HEK293T (cell line): Measurements from ENCODE around the gene KRT13.

Source experiments
- CTCF ChIA-PET: fragments of 350-600 bp; formaldehyde crosslinking; extraction: SDS; loops from one replicate; lab custom pipeline; 2021; ENCODE audit warnings: antibody characterized with exemption, inconsistent platforms; lab: Yijun Ruan, JAX
- POLR2A ChIA-PET: fragments of 350-600 bp; formaldehyde crosslinking; extraction: SDS; loops from one replicate; lab custom pipeline; 2020; ENCODE audit warnings: antibody characterized with exemption, inconsistent platforms; lab: Yijun Ruan, JAX
- DNase-seq: peaks from one replicate; pipeline ENCODE4 v3.0.0; 2012; ENCODE audit warnings: mixed read lengths; ENCODE audit errors: extremely low spot score
- ARNT ChIP-seq: fragments of 450-650 bp; IDR thresholded peaks from 2 replicates; pipeline ENCODE4 v1.6.1; 2017; ENCODE audit warnings: mild to moderate bottlenecking
- BHLHE40 ChIP-seq: fragments of 450-650 bp; IDR thresholded peaks from 2 replicates; pipeline ENCODE4 v1.6.1; 2016; ENCODE audit warnings: mild to moderate bottlenecking, moderate library complexity, borderline replicate concordance
- CTBP1 ChIP-seq: fragments of 450-650 bp; IDR thresholded peaks from 2 replicates; pipeline ENCODE4 v1.6.1; 2016; ENCODE audit warnings: borderline replicate concordance
- ELF4 ChIP-seq: fragments of 450-650 bp; IDR thresholded peaks from 2 replicates; pipeline ENCODE4 v1.6.1; 2017; ENCODE audit warnings: antibody characterized with exemption
- FOXA1 ChIP-seq: fragments of 450-650 bp; IDR thresholded peaks from 2 replicates; pipeline ENCODE4 v1.6.1; 2016; ENCODE audit warnings: mild to moderate bottlenecking
- FOXK2 ChIP-seq: fragments of 450-650 bp; IDR thresholded peaks from 2 replicates; pipeline ENCODE4 v1.6.1; 2016; ENCODE audit warnings: mild to moderate bottlenecking
- FOXM1 ChIP-seq: fragments of 450-650 bp; IDR thresholded peaks from 2 replicates; pipeline ENCODE4 v1.6.1; 2017; ENCODE audit warnings: mild to moderate bottlenecking, borderline replicate concordance
- HDGF ChIP-seq: fragments of 450-650 bp; IDR thresholded peaks from 2 replicates; pipeline ENCODE4 v1.6.1; 2017; ENCODE audit warnings: antibody characterized with exemption, borderline replicate concordance
- L3MBTL2 ChIP-seq: fragments of 450-650 bp; conservative IDR thresholded peaks from 2 replicates; pipeline ENCODE4 v1.6.1; 2016; ENCODE audit warnings: mild to moderate bottlenecking
- LEF1 ChIP-seq: fragments of 450-650 bp; IDR thresholded peaks from 2 replicates; pipeline ENCODE4 v1.6.1; 2017; ENCODE audit warnings: mild to moderate bottlenecking, borderline replicate concordance
- NFRKB ChIP-seq: fragments of 450-650 bp; IDR thresholded peaks from 2 replicates; pipeline ENCODE4 v1.6.1; 2016; ENCODE audit warnings: mild to moderate bottlenecking, moderate library complexity
- PKNOX1 ChIP-seq: fragments of 450-650 bp; IDR thresholded peaks from 2 replicates; pipeline ENCODE4 v1.6.1; 2016
- SP1 ChIP-seq: fragments of 450-650 bp; IDR thresholded peaks from 2 replicates; pipeline ENCODE4 v1.6.1; 2017
- SUZ12 ChIP-seq: fragments of 450-650 bp; IDR thresholded peaks from 2 replicates; pipeline ENCODE4 v1.6.1; 2016; ENCODE audit warnings: mild to moderate bottlenecking
- TARDBP ChIP-seq: fragments of 450-650 bp; IDR thresholded peaks from 2 replicates; pipeline ENCODE4 v1.6.1; 2016
- ZNF384 ChIP-seq: fragments of 450-650 bp; IDR thresholded peaks from 2 replicates; pipeline ENCODE4 v1.6.1; 2016

The KRT13 gene

GRCh38 chr17:41455236-41455635, 50.2 kb downstream of the KRT13 start:
- no peak for DNase-seq
- ChIA-PET CTCF (no interaction called here), POLR2A (no interaction called here)
- no peak for TF ChIP-seq FOXK2
- no peak for TF ChIP-seq ELF4
- no peak for TF ChIP-seq BHLHE40
- TF ChIP-seq LEF1 = no peak

DNA sequence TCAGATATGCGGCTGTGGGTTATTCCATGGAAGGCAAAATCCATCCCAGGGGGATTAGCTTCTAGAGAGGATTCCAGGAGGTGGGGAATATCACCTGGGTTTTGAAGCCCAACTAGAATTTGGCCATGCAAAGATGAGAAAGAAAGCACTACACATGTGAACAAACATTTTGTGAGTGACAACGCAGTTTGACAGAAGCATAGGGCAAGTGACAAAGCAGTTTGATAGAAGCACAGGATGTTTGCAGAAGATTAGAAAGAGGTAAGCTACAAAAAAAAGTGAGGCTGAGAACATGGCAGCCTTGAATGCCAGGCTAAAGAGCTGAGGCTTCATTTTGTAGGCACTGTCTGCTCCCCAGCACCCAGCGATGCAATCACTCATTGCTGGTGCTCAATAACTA, 52.3 kb downstream of the KRT13 start:
- POLR2A ChIA-PET = no interaction called here
- TF ChIP-seq TARDBP (no peak), L3MBTL2 (no peak), PKNOX1 (no peak), SP1 (no peak), ZNF384 (no peak), LEF1 (no peak), CTBP1 (no peak), SUZ12 (no peak), FOXM1 (no peak), FOXA1 (no peak), ARNT (no peak), BHLHE40 (no peak), NFRKB (no peak), ELF4 (no peak), FOXK2 (no peak), HDGF (no peak)
- no peak for DNase-seq
- CTCF ChIA-PET = no interaction called here

- POLR2A ChIA-PET = no interaction called here
- no peak for DNase-seq
- CTCF ChIA-PET = no interaction called here
- TF ChIP-seq SUZ12 (no peak), PKNOX1 (no peak), CTBP1 (no peak), FOXA1 (no peak), SP1 (no peak), L3MBTL2 (no peak), ARNT (no peak), LEF1 (no peak), FOXM1 (no peak), HDGF (no peak), FOXK2 (no peak), BHLHE40 (no peak), ELF4 (no peak), NFRKB (no peak), TARDBP (no peak), ZNF384 (no peak)
Observed at GRCh38 chr17:41452281-41452680, 53.1 kb downstream of the KRT13 start.

GRCh38 chr17:41451154-41451728, 54.2 kb downstream of the KRT13 start:
- TF ChIP-seq SP1 (no peak), HDGF (no peak), TARDBP (no peak), ELF4 (no peak), CTBP1 (no peak), PKNOX1 (no peak), FOXK2 (no peak), L3MBTL2 (no peak), NFRKB (no peak), LEF1 (no peak), ARNT (no peak), ZNF384 (no peak), SUZ12 (no peak), FOXM1 (no peak), FOXA1 (no peak), BHLHE40 (no peak)
- ChIA-PET CTCF (interaction anchor here (0.7 kb wide), 1 partner anchor 53 kb away, joined by 3 read pairs; no protein-coding TSS in a partner anchor), POLR2A (no interaction called here)
- no peak for DNase-seq
